Ishikawa (cell line): Measurements from ENCODE around the gene EML1.

Experiments
- CEBPB ChIP-seq: IDR thresholded peaks from 2 replicates; pipeline ENCODE4 v1.6.1; 2012
- CREB1 ChIP-seq: IDR thresholded peaks from 2 replicates; pipeline ENCODE4 v1.6.1; 2012; ENCODE audit warnings: low read depth
- EP300 ChIP-seq: IDR thresholded peaks from 2 replicates; pipeline ENCODE4 v1.6.1; 2012; ENCODE audit warnings: borderline replicate concordance
- FOXM1 ChIP-seq: IDR thresholded peaks from 2 replicates; pipeline ENCODE4 v1.6.1; 2012; ENCODE audit warnings: low read depth, borderline replicate concordance
- NFIC ChIP-seq: IDR thresholded peaks from 2 replicates; pipeline ENCODE4 v1.6.1; 2012
- RAD21 ChIP-seq: IDR thresholded peaks from 2 replicates; pipeline ENCODE4 v1.6.1; 2012; ENCODE audit warnings: low read depth
- TAF1 ChIP-seq: IDR thresholded peaks from 2 replicates; pipeline ENCODE4 v1.6.1; 2012; ENCODE audit warnings: low read depth, mild to moderate bottlenecking
- TCF12 ChIP-seq: IDR thresholded peaks from 2 replicates; pipeline ENCODE4 v1.6.1; 2012; ENCODE audit warnings: low read depth
- YY1 ChIP-seq: IDR thresholded peaks from 2 replicates; pipeline ENCODE4 v1.6.1; 2012; ENCODE audit warnings: low read depth
- ZBTB7A ChIP-seq: IDR thresholded peaks from 2 replicates; pipeline ENCODE4 v1.6.1; 2012; ENCODE audit warnings: low read depth
- TF ChIP-seq, protein P1 (sequence below): IDR thresholded peaks from 2 replicates; pipeline ENCODE4 v1.6.1; 2012
- TF ChIP-seq, protein P2 (sequence below): IDR thresholded peaks from 2 replicates; pipeline ENCODE4 v1.6.1; 2012
- TF ChIP-seq, protein P3 (sequence below): IDR thresholded peaks from 2 replicates; pipeline ENCODE4 v1.6.1; 2012; ENCODE audit warnings: low read depth, mild to moderate bottlenecking

DNA sequence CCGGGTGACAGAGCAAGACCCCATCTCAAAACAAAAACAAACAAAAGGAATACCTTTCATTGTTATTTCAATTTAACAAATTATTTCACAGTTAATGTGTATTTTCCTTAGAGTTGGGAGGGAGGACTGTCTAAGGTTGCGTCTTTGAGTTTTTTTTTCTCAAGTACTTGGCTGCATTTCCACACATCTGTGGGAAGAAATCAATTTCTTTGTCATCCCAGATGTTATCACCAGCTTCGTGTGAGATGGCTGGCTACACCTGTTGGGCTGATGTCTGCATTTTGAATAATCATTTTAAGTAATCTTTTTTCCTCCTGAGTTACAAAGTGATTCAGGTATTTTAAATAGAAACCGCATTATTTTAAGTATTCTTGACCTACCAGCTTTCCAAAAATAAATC, 59.4 kb downstream of the EML1 start:
- TF ChIP-seq CEBPB = no peak
- TF ChIP-seq RAD21 = no peak
- TF ChIP-seq EP300 = no peak
- TF ChIP-seq, protein P1, sequence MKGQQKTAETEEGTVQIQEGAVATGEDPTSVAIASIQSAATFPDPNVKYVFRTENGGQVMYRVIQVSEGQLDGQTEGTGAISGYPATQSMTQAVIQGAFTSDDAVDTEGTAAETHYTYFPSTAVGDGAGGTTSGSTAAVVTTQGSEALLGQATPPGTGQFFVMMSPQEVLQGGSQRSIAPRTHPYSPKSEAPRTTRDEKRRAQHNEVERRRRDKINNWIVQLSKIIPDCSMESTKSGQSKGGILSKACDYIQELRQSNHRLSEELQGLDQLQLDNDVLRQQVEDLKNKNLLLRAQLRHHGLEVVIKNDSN = no peak
- TF ChIP-seq FOXM1 = no peak
- no peak for TF ChIP-seq TAF1
- no peak for TF ChIP-seq ZBTB7A
- TF ChIP-seq, protein P2, sequence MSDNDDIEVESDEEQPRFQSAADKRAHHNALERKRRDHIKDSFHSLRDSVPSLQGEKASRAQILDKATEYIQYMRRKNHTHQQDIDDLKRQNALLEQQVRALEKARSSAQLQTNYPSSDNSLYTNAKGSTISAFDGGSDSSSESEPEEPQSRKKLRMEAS = no peak
- no peak for TF ChIP-seq NFIC
- TF ChIP-seq, protein P3, sequence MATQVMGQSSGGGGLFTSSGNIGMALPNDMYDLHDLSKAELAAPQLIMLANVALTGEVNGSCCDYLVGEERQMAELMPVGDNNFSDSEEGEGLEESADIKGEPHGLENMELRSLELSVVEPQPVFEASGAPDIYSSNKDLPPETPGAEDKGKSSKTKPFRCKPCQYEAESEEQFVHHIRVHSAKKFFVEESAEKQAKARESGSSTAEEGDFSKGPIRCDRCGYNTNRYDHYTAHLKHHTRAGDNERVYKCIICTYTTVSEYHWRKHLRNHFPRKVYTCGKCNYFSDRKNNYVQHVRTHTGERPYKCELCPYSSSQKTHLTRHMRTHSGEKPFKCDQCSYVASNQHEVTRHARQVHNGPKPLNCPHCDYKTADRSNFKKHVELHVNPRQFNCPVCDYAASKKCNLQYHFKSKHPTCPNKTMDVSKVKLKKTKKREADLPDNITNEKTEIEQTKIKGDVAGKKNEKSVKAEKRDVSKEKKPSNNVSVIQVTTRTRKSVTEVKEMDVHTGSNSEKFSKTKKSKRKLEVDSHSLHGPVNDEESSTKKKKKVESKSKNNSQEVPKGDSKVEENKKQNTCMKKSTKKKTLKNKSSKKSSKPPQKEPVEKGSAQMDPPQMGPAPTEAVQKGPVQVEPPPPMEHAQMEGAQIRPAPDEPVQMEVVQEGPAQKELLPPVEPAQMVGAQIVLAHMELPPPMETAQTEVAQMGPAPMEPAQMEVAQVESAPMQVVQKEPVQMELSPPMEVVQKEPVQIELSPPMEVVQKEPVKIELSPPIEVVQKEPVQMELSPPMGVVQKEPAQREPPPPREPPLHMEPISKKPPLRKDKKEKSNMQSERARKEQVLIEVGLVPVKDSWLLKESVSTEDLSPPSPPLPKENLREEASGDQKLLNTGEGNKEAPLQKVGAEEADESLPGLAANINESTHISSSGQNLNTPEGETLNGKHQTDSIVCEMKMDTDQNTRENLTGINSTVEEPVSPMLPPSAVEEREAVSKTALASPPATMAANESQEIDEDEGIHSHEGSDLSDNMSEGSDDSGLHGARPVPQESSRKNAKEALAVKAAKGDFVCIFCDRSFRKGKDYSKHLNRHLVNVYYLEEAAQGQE = no peak
- no peak for TF ChIP-seq YY1
- no peak for TF ChIP-seq TCF12
- no peak for TF ChIP-seq CREB1
